Measurements from ENCODE around the gene FBXO2. TPM values are rescaled to one million over a fixed set of nuclear protein-coding genes. Genes with fewer than 3 reads are reported as not detected.
"Not testable (repeated sequence)": the region's sequence is repeated elsewhere in the genome, so short reads cannot be mapped to it uniquely, and the experiment has no call there.

The FBXO2 gene
- total and polyA plus RNA-seq, 10 of the 15 experiments (the other 5 are each of a cell fraction or from before 2014, with no cell fraction given) = 0.06 to 0.41 (median 0.18) TPM; not detected in 4

- intact Hi-C loops (cut with micrococcal nuclease; ENCODE audit: unreplicated experiment); RAD21 ChIA-PET (ENCODE audit: unreplicated experiment); SMC1A ChIA-PET (ENCODE audit: uncharacterized antibody, unreplicated experiment); H3K9me3 ChIP-seq (replicated peaks; ENCODE audit: control insufficient read depth, insufficient read depth, low read length); H3K4me1 ChIP-seq (ENCODE audit: control insufficient read depth, insufficient read depth, low read length); H3K9ac ChIP-seq (ENCODE audit: control insufficient read depth, insufficient read depth, low read length); CTCF ChIA-PET; H3K27ac ChIP-seq (ENCODE audit: control insufficient read depth, insufficient read depth); H4K20me1 ChIP-seq (ENCODE audit: control insufficient read depth, insufficient read depth); H3K4me2 ChIP-seq (ENCODE audit: control insufficient read depth, insufficient read depth); in situ Hi-C loops (cut with MboI); H3K4me3 ChIP-seq; DNase-seq (ENCODE audit: low read depth, low spot score); H3K36me3 ChIP-seq (ENCODE audit: control insufficient read depth in 2 of 2, insufficient read depth in 2 of 2, low read length in 1 of 2); ATAC-seq; H3K27me3 ChIP-seq (replicated peaks in 1 of 2; ENCODE audit: control insufficient read depth in 2 of 2, insufficient read depth in 2 of 2, low read length in 1 of 2); FAIRE-seq; H2AFZ ChIP-seq (ENCODE audit: control insufficient read depth, low read depth, low read length); POLR2A ChIA-PET; BruUV-seq (replicated peaks); H3K79me2 ChIP-seq (ENCODE audit: control insufficient read depth, insufficient read depth, low read length): not testable (repeated sequence)
- 38% methylated on average over 10 of the region's 13 CpGs for WGBS (ENCODE audit: insufficient coverage, insufficient replicate concordance, low lambda C conversion rate, missing lambda C conversion rate)
Measured at GRCh38 chr1:11609378-11609777, 44.9 kb downstream of the FBXO2 start.

- H3K79me2 ChIP-seq (ENCODE audit: control insufficient read depth, insufficient read depth, low read length); H4K20me1 ChIP-seq (ENCODE audit: control insufficient read depth, insufficient read depth); intact Hi-C loops (cut with micrococcal nuclease; ENCODE audit: unreplicated experiment); H3K9ac ChIP-seq (ENCODE audit: control insufficient read depth, insufficient read depth, low read length); H3K9me3 ChIP-seq (replicated peaks; ENCODE audit: control insufficient read depth, insufficient read depth, low read length); ATAC-seq; in situ Hi-C loops (cut with MboI); SMC1A ChIA-PET (ENCODE audit: uncharacterized antibody, unreplicated experiment); H3K36me3 ChIP-seq (ENCODE audit: control insufficient read depth in 2 of 2, insufficient read depth in 2 of 2, low read length in 1 of 2); CTCF ChIA-PET; H3K27me3 ChIP-seq (replicated peaks in 1 of 2; ENCODE audit: control insufficient read depth in 2 of 2, insufficient read depth in 2 of 2, low read length in 1 of 2); RAD21 ChIA-PET (ENCODE audit: unreplicated experiment); BruUV-seq (replicated peaks); POLR2A ChIA-PET; DNase-seq (ENCODE audit: low read depth, low spot score); H3K4me2 ChIP-seq (ENCODE audit: control insufficient read depth, insufficient read depth); H3K4me1 ChIP-seq (ENCODE audit: control insufficient read depth, insufficient read depth, low read length); H3K27ac ChIP-seq (ENCODE audit: control insufficient read depth, insufficient read depth); FAIRE-seq; H2AFZ ChIP-seq (ENCODE audit: control insufficient read depth, low read depth, low read length); H3K4me3 ChIP-seq: not testable (repeated sequence)
- WGBS (ENCODE audit: insufficient coverage, insufficient replicate concordance, low lambda C conversion rate, missing lambda C conversion rate) = 43% methylated on average over 21 of the region's 37 CpGs
Measured at GRCh38 chr1:11608596-11609130, 45.6 kb downstream of the FBXO2 start.

Data from GM12878 (cell line).